Measurements from ENCODE around the gene FGF2.

- no peak for TF ChIP-seq CTCF (IDR thresholded peaks at IDR 0.05)
- no peak for TF ChIP-seq POLR2A (IDR thresholded peaks at IDR 0.05)
Observed at GRCh38 chr4:122788935-122789334, 37.7 kb upstream of the FGF2 start.

Measured in uterus (tissue), 2 donors.